NCI-H2107 treated with DMSO at 0.1 percent for 48 hours (cell line): ENCODE measurements around the gene DOCK10.

Source experiments
- DNase-seq: peaks from one replicate; lab custom pipeline; 2025; ENCODE audit not compliant: unreplicated experiment; lab: John Stamatoyannopoulos, UW

The DOCK10 gene

DNA sequence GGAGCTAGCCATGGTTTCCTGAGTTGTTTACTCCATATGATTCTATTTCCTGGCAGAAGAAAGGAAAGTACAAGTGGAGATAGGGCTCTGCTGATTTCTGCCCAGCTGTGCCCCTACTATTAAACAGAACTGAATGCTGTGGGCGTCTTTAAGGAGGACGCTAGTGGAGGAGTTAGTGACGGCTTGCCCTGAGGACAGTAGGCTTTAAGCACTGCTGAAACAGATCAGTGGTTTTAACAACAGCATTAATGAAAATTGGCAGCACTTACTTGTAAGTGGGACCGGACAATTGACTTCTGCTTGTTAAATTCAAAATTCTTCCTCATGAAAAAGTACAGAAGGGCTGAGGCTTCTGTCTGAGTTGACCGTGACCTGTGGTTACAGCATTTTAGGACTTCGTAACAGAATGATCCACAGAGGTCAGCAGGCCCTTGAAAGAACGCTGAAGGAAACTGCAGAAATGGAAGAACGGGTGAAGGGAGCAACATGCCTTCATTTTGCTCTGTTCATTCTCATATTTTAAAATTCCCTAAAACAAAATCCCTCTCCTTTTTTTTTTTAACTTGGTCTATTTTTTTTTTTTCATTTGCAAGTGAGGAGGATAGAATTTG, 245.5 kb downstream of the DOCK10 start:
- DNase-seq = no peak

- no peak for DNase-seq
Observed at GRCh38 chr2:224793946-224794345, 248.3 kb downstream of the DOCK10 start.

DNA sequence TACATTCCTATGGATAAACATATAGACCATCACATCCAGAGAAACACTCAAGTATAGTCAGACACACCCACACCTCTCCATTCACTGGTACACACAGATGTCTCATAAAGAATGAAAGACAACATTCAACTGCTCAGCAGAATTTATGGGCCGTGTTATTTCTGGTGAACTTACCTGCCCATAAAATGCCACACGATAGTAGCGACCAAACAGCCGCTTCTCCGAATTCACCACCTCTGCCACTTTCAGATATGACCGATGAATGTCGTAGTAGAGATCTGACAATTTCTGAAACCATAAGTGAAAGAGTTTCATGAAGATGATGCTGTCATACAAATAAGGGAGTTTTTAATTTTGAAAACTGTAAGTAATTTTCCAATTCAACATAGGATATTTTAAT, 255.4 kb downstream of the DOCK10 start:
- no peak for DNase-seq

DNA sequence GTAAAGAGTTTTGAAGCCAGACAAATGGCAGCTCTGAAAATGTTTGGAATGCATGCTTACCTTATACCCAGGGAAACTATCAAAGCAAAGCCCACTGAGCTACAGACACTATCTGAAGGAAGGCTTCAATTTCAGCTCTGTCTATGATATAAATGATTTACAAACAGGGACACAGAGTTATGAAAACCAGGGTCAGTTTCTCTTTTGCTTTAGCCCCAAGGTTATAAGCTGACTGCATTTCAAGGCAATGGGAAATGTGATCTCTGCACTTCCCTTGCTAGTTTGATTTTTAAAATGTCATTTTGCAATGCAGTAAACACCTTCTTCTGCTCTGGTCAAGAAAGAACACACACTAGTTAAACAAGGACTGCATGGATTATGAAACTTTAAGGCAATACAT, 260.9 kb downstream of the DOCK10 start:
- DNase-seq = no peak

DNA sequence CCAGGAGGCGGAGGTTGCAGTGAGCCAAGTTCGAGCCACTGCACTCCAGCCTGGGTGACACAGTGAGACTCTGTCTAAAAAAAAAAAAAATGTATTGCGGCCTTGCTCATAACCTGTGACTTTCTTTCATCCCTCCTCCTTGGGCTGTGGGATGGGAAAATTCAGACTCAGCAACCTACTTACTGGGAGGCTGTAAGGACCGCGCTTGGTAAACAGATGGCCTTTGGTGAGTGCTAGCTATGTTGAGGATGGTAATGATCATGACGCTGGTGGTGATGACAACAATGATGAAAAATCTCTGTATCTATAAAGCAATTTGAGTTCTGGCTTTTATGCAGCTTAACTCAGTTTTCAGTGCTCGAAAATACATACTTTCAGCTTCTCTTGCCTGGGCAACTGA, 261.4 kb downstream of the DOCK10 start:
- DNase-seq = no peak

GRCh38 chr2:224780106-224780505, 262.2 kb downstream of the DOCK10 start:
- DNase-seq = no peak

DNA sequence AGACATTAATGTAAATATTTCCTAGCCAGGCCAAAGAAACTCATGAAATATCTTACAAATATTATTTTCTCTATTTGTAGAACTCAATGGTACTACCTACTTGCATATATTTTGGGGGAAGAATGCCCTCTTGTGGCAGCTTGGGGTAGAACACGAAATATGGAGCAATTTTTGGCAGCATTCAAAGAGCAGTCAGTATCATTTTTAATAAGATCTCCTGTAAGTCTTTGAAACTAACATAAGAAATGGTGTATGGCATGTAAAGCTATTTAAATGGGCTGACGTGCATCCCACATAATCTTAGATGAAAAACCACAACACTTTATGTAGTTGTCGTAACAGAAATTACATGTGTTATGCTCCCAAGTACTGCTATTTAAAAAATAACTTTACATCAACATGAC, 263.8 kb downstream of the DOCK10 start:
- peak; percentile 11 for DNase-seq

GRCh38 chr2:224777559-224777930, 264.7 kb downstream of the DOCK10 start:
- DNase-seq = no peak

DNA sequence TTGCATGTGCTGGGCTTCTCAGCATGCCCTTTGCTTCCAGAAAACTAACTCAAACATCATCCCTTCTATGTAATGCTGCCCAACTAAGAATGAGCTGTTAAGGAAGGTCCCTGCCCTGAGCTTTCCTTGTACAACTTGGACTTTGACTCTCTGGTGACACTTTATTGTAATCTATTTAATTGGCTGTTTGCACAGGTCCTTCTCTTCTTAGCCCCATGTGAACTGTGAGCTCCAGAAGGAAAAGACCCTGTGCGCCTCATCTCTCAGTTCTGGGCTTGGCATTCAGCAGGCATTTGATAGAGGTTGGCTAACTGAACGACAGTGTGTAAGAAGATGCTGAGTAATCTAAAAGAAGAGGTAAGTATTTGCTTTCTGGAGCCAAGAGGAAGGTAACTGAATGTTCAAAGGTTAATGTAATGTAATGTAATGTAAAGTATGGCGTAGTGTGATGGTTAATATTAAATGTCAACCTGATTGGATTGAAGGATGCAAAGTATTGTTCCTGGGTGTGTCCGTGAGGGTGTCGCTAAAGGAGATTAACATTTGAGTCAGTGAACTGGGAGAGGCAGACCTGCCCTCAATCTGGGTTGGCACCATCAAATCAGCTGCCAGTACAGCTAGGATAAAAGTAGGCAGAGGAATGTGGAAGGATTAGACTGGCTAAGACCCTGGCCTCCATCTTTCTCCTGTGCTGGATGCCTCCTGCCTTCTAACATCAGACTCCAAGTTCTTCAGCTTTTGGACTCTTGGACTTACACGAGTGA, 265.3 kb downstream of the DOCK10 start:
- DNase-seq = no peak

DNA sequence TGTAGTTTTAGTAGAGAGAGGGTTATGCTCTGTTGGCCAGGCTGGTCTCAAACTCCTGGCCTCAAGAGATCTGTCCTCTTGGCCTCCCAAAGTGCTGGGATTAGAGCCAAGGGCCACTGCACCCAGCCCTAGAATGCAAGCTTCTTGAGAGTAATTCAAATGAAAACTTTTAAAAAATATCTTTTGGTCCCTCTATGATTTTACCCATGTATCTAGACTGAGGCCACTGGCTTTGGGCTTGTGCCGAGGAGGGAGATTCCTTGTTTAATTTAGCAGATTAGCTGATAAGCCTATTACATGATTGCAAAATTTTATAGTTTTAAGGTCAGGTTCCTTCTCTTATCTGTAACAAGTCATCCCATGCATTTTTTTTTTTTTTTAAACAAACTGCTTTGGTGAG, 266.6 kb downstream of the DOCK10 start:
- no peak for DNase-seq

- no peak for DNase-seq
Observed at GRCh38 chr2:224774735-224775134, 267.5 kb downstream of the DOCK10 start.

DNA sequence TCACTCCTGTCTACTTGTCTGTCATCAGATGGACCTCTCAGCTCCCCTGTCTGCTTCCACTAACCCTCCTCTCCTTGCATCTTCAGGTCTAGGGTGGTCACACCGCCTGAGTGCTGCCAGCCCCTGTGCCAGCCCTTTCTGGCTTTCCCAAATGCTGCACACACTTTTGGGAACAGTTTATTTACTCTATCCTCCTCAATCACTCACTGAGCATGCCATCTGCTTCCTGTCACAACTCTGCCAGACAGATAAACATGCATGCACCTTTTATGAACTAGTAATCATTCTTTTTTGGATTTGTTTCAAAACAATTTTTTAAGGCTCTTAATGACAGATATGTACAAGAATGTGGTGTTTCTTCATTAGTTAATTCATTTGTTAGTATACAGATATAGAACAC, 269.8 kb downstream of the DOCK10 start:
- DNase-seq = no peak

DNA sequence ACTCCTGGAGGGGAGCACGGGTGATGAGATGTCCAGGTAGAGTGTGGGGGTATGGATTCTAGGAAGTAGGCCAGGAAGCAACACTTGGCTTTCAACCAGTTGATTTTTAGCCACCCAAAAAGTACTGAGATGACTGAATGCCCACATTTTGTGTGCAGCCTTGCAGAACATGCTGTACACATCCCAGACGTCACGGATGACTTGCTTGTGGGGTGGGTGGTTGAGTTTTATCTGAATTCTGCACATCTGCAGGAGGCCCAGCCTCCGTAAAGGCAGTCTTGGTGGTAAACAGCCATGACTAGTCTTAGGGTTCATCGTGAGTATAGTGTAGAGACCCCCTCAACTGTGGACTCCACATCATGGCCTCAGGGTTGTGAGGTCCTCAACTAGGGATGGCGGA, 272.8 kb downstream of the DOCK10 start:
- no peak for DNase-seq

- no peak for DNase-seq
Observed at GRCh38 chr2:224764565-224765236, 277.6 kb downstream of the DOCK10 start.

DNA sequence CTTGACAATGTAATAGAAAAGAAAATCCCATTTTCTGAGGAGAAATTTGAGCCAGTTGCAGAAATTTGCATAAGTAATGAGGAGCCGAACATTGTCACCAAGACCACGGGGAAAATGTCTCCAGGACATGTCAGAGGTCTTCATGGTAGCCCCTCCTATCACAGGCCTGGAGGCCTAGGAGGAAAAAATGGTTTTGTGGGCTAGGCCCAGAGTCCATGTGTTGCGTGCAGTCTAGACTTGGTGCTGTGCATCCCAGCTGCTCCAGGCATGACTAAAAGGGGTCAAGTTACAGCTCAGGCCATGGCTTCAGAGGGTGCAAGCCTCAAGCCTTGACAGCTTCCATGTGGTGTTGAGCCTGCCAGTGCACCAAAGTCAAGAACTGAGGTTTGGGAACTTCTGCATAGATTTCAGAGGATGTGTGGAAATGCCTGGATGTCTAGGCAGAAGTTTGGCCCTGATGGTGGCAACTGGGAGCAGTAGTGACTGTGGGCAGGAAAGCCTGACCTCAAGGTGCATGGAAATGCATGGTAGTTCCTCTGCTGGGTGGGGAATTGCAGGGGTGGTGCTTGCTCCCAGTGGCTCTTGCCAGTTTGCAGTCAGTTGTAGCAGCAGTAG, 284.2 kb downstream of the DOCK10 start:
- no peak for DNase-seq

DNA sequence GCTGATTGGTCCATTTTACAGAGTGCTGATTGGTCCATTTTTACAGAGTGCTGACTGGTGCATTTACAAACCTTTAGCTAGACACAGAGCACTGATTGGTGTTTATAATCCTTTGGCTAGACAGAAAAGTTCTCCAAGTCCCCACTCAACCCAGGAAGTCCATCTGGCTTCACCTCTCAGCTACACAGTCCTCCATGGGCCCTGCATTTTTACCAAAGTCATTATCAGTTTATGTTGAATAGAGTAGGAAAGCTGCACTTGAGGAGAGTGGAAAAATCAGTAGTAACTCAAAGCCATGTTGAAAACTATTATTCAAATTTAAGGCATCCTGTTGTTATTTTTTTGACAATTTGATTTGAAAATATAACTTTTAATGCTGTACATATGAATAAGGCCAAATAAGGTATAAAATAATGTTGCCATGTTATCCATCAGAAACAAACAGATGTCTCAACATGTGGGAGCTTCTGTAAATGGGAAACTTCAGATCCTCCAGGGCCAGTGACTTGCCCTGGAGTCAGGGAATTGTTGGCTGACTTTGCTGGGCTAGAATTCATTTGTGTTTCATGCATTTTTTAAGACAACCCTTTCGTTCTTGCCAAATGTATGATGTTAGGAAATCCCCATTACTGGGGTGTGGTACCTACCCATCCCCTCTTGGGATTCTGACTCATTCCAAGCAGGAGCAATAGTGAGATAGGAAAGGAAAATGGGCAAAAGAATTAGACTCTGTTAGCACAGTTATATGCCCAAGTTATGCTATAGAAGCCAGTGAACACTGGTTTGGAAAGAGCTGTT, 288.3 kb downstream of the DOCK10 start:
- no peak for DNase-seq

GRCh38 chr2:224751996-224752698, 290.1 kb downstream of the DOCK10 start:
- DNase-seq = no peak

DNA sequence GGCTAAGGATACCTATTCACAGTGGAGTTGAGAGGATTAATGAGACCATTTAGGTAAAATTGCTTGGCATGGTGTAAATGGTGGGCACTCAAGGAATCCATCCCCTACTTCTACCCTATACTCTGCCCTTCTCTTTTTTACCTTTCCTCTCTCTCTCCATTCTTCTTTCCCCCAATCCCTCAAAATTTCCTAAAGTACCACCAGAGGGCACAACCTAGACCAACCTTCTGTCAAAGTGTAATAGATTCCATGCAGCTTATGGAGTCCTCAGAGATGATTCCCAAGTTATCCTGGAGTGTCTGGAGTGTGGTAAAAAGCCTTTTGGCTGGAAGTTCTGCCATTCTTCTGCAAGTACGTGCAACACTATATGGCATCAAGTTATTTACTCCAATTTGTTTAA, 293.1 kb downstream of the DOCK10 start:
- DNase-seq = no peak

- no peak for DNase-seq
Observed at GRCh38 chr2:224747765-224748164, 294.5 kb downstream of the DOCK10 start.

DNA sequence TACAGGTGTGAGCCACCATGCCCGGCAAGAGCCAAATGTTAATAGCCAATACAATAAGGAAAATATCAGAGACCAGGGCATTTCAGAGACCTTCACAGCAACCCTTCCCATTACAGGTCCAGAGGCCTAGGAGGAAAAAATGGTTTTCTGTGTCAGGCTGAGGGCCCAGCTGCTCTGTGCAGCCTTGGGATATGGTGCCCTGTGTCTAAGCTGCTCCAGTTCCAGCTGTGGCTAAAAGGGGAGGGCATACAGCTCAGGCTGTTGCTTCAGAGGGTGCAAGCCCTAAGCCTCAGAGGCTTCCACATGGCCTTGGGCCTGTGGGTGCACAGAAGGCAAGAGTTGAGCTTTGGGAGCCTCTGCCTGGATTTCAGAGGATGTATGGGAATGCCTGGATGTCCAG, 306.0 kb downstream of the DOCK10 start:
- no peak for DNase-seq

DNA sequence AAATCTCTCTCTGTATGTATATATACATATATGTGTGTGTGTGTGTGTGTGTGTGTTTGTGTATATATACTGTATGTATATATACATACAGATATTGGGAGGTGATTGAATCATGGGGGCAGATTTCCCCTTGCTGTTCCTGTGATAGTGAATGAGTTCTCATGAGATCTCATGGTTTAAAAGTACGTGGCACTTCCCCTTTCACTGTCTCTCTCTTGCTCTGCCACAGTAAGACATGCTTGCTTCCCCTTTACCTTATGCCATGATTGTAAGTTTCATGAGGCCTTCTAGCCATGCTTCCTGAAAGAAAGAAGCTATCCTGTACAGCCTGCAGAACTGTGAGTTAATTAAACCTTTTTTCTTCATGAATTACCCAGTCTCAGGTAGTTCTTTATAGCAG, 307.3 kb downstream of the DOCK10 start:
- DNase-seq = no peak
